ENCODE results near the gene CDC42EP2. TPM values are rescaled to one million over a fixed set of nuclear protein-coding genes. Genes with fewer than 3 reads are reported as not detected.
"Not testable (repeated sequence)": the region's sequence is repeated elsewhere in the genome, so short reads cannot be mapped to it uniquely, and the experiment has no call there.

Gene CDC42EP2
- total RNA-seq, 2 experiments from 2014 or later, result 1.4 TPM; not detected in 1

DNA sequence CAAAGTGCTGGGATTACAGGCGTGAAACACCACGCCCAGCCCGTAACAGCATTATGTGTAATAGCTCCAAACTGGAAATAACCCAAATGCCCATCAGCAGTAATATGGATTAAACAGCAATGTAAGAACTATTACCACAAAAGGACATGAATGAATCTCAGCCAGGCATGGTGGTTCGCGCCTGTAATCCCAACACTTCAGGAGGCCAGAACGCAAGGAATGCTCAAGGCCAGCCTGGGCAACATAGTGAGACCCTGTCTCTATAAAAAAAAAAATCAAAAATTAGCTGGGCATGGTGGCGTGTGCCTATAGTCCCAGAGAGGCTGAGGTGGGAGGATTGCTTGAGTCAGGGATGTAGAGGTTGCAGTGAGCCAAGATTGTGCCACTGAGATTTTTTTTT is 15.9 kb downstream of the CDC42EP2 start:
- Mint-ChIP-seq H3K27me3 (peaks cover 6% of the 10 kb centered on the region), H3K4me1 (peaks cover 20% of the 10 kb centered on the region), H3K9me3 (ENCODE audit: low read depth) (no peaks in the 10 kb centered on the region), H3K27ac (no peak overlapping the region), H3K36me3 (peaks cover 9% of the 10 kb centered on the region), H3K4me3 (no peak overlapping the region)
- DNase-seq (no peak), ATAC-seq (no peak)
- CTCF ChIA-PET, result interaction anchor here (0.7 to 12.9 kb wide), 48 partner anchors 8 to 453 kb away, joined by 3 to 200 read pairs (median 5); partner anchors contain the start of genes CAPN1, CDC42EP2, FAU and MRPL49

DNA sequence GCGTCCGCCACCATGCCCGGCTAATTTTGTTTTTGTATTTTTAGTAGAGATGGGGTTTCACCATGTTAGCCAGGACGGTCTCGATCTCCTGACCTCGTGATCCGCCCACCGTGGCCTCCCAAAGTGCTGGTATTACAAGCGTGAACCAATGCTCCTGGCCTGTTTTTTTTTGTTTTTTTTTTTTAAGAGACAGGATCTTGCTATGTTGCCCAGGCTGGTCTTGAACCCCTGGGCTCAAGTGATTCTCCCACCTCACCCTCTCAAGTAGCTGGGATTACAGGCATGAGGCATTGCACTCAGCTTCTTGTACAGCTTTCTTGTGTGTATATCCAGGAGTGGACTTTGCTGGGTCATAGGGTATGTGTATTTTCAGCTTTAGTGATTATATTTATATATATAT is 17.9 kb downstream of the CDC42EP2 start:
- not testable (repeated sequence) for DNase-seq; H3K4me3 Mint-ChIP-seq; H3K9me3 Mint-ChIP-seq (ENCODE audit: low read depth); H3K27me3 Mint-ChIP-seq; ATAC-seq; H3K27ac Mint-ChIP-seq
- peaks cover 23% of the 10 kb centered on the region for H3K4me1 Mint-ChIP-seq
- CTCF ChIA-PET, result interaction anchor here (1.0 to 12.9 kb wide), 9 partner anchors 16 to 198 kb away, joined by 3 to 200 read pairs (median 5); partner anchors contain the start of gene CDC42EP2
- H3K36me3 Mint-ChIP-seq, result peaks cover 11% of the 10 kb centered on the region

DNA sequence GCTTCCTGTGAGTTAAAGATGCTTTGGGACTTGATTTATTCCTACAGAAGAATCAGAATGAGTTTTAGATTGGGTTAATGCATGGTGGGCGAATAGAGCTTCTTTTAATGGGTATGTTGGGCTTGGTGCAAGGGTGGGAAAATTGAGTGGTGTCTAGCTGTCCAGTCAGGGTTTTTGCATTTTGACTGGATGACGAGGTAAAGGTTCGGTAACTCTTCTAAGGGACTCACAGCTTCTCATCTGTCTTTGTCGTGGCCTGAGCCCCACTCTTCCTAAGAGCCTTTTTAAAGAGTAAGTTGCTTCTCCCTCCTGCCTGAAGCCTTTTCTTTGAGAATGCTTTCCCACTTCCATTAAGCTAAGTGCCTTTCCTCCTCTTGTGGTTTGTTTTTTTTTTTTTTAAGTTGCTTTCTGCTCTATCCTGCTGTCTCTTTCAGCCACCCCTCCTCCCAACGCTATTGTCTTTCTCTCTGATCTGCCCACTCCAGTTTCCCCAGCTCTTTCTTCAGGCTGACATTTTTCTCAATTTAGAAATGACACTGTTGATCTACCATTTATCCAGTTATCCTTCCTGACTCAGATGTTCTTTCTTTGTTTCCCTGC is 20.1 kb downstream of the CDC42EP2 start:
- Mint-ChIP-seq H3K4me3 (peak overlapping the region; percentile 84), H3K4me1 (peaks cover 34% of the 10 kb centered on the region)
- CTCF ChIA-PET, result interaction anchor here (0.6 to 12.9 kb wide), 10 partner anchors 10 to 81 kb away, joined by 3 to 200 read pairs (median 3); partner anchors contain the start of gene CDC42EP2

DNA sequence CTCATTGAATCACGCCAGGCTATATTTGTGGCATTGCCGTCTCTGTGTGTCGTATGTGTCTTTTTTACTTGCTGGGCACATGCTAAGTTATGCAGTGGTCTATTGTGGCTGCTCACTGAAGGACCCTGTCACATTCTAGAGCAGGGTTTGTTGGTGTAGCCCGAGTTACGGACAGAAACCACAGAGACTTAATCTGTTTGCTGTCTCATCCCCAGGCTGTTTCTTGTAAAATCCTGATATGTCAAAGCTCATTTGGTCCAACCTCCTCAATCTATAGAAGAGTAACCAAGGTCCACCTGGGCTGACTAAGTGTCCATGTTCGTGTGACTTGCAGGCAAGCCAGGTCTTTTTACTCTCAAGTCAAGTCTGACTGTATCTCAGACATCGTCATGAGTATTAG is 24.0 kb downstream of the CDC42EP2 start:
- ATAC-seq, result no peak

More for the DNA sequence above, 20.1 kb downstream of the CDC42EP2 start:
- Mint-ChIP-seq H3K9me3 (ENCODE audit: low read depth) (no peaks in the 10 kb centered on the region), H3K27ac (peak overlapping the region; percentile 73), H3K27me3 (peaks cover 1% of the 10 kb centered on the region), H3K36me3 (peaks cover 18% of the 10 kb centered on the region)
- ATAC-seq, result no peak
- no peak for DNase-seq

DNA sequence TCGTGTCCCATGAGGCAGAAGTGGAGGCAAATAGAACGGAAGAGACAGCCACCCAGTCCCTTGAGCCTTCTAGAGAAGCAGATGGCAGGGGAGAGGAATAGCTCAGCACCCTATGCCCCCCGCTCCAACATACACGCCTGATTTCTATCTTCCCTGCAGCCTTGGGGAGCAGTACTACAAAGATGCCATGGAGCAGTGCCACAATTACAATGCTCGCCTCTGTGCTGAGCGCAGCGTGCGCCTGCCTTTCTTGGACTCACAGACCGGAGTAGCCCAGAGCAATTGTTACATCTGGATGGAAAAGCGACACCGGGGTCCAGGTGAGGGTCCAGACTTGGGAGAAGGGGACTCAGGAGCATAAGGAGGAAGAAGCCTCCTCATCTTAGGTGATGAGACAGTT is 25.6 kb downstream of the CDC42EP2 start:
- peaks cover 25% of the 10 kb centered on the region for H3K4me1 Mint-ChIP-seq
- peaks cover 41% of the 10 kb centered on the region for H3K36me3 Mint-ChIP-seq
- CTCF ChIA-PET, result interaction anchor here (2.7 kb wide), 1 partner anchor 11 kb away, joined by 21 read pairs; no protein-coding TSS in a partner anchor
- H3K9me3 Mint-ChIP-seq (ENCODE audit: low read depth), result no peaks in the 10 kb centered on the region
- DNase-seq, result no peak
- H3K27me3 Mint-ChIP-seq, result no peaks in the 10 kb centered on the region
- ATAC-seq, result no peak
- no peak overlapping the region for H3K4me3 Mint-ChIP-seq
- no peak overlapping the region for H3K27ac Mint-ChIP-seq

More for the DNA sequence above, 24.0 kb downstream of the CDC42EP2 start:
- CTCF ChIA-PET, result interaction anchor here (1.6 to 2.7 kb wide), 3 partner anchors 9 to 113 kb away, joined by 4 to 21 read pairs (median 7); partner anchors contain the start of gene CDC42EP2
- DNase-seq, result no peak
- H3K4me3 Mint-ChIP-seq, result no peak overlapping the region
- no peaks in the 10 kb centered on the region for H3K9me3 Mint-ChIP-seq (ENCODE audit: low read depth)
- H3K27me3 Mint-ChIP-seq, result no peaks in the 10 kb centered on the region
- no peak overlapping the region for H3K27ac Mint-ChIP-seq
- peaks cover 35% of the 10 kb centered on the region for H3K4me1 Mint-ChIP-seq
- peaks cover 38% of the 10 kb centered on the region for H3K36me3 Mint-ChIP-seq

DNA sequence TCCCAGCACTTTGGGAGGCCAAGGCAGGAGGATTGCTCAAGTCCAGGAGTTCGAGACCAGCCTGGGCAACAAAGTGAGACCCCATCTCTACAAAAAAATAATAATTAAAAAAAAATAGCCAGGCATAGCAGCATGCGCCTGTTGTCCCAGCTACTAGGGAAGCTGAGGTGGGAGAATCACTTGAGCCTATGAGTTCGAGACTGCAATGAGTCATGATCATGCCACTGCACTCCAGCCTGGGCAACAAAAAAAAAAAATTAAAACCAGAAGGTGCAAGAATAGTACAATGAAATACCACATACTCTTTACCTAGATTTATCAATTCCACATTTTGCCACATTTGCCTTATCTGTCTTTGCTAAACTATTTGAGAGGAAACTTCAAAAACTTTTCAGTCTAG is 27.2 kb downstream of the CDC42EP2 start:
- H3K9me3 Mint-ChIP-seq (ENCODE audit: low read depth), result no peaks in the 10 kb centered on the region
- ATAC-seq (no peak), DNase-seq (no peak)
- no peaks in the 10 kb centered on the region for H3K27me3 Mint-ChIP-seq
- peaks cover 19% of the 10 kb centered on the region for H3K4me1 Mint-ChIP-seq
- CTCF ChIA-PET, result interaction anchor here (0.7 to 0.9 kb wide), 2 partner anchors 12 to 137 kb away, joined by 3 read pairs; no protein-coding TSS in a partner anchor
- H3K36me3 Mint-ChIP-seq, result peaks cover 48% of the 10 kb centered on the region
- no peak overlapping the region for H3K27ac Mint-ChIP-seq
- no peak overlapping the region for H3K4me3 Mint-ChIP-seq

DNA sequence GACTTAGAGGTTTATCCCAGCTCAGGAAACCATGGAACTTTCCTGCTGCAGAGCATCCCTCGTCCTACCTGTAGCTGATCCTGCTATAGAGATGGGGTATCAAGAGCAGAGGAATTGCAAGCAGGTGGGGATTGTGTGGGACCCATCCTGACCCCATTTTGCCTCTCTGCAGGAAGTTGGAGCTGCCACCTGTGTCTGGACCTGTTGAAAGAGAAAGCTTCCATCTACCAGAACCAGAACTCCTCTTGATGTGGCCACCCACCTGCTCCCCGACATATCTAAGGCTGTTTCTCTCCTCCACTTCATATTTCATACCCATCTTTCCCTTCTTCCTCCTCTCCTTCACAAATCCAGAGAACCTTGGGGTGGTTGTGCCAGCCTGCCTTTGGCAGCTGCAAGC is 36.8 kb downstream of the CDC42EP2 start:
- CTCF ChIA-PET, result interaction anchor here (1.0 to 2.2 kb wide), 4 partner anchors 17 to 157 kb away, joined by 3 to 10 read pairs (median 6); no protein-coding TSS in a partner anchor
- Mint-ChIP-seq H3K4me1 (peaks cover 28% of the 10 kb centered on the region), H3K27me3 (peaks cover 2% of the 10 kb centered on the region), H3K27ac (peak overlapping the region; percentile 57), H3K4me3 (no peak overlapping the region), H3K36me3 (peaks cover 30% of the 10 kb centered on the region), H3K9me3 (ENCODE audit: low read depth) (no peaks in the 10 kb centered on the region)
- DNase-seq, result no peak
- ATAC-seq, result no peak

DNA sequence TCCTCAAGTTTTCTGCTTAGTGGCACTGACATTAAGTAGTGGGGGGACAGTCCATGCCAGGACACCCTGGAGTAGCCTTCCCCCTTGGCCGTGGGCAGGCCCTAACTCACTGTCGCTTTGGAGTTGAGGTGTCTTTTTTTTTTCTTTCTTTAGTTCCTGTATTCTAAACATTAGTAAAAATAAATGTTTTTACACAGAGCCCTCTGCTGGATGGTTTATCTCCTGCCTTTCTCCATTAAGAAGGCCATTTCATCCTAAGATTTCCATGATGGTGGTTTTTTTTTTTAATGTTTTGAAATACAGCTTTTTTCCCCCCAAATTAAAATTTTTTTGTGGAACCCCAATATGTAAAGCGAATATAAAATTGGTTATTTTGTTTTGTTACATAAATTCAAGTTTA is 38.1 kb downstream of the CDC42EP2 start:
- CTCF ChIA-PET, result interaction anchor here (0.9 to 2.2 kb wide), 9 partner anchors 9 to 213 kb away, joined by 3 to 10 read pairs (median 3); no protein-coding TSS in a partner anchor
- Mint-ChIP-seq H3K9me3 (ENCODE audit: low read depth) (no peaks in the 10 kb centered on the region), H3K27me3 (peaks cover 12% of the 10 kb centered on the region), H3K27ac (no peak overlapping the region), H3K36me3 (peaks cover 26% of the 10 kb centered on the region), H3K4me1 (peaks cover 28% of the 10 kb centered on the region), H3K4me3 (no peak overlapping the region)
- DNase-seq, result no peak
- ATAC-seq, result no peak

DNA sequence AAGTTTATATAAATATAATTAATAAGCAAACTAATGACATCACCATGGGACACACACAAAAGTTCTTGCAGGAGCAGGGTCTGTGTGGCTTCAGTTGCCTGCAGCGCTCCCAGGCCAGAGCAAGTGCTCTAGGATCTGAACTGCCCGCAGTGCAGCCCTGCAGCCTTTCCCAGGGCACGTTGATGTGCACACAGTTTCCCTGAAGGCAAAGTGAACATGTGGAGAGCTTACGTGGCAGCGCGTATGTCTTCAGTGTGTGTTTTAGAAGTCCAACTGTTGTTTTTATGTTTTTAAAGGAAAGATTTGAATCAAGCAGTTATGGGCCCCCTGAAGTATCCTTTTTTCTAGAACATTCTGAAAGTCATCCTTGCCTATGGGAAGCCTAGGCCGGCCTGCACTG is 38.7 kb downstream of the CDC42EP2 start:
- Mint-ChIP-seq H3K27ac (no peak overlapping the region), H3K9me3 (ENCODE audit: low read depth) (no peaks in the 10 kb centered on the region), H3K4me3 (peak overlapping the region; percentile 63), H3K27me3 (peaks cover 15% of the 10 kb centered on the region), H3K4me1 (peaks cover 32% of the 10 kb centered on the region), H3K36me3 (peaks cover 20% of the 10 kb centered on the region)
- no peak for DNase-seq
- no peak for ATAC-seq
- CTCF ChIA-PET, result interaction anchor here (0.8 to 2.2 kb wide), 9 partner anchors 9 to 212 kb away, joined by 3 to 10 read pairs (median 3); no protein-coding TSS in a partner anchor

DNA sequence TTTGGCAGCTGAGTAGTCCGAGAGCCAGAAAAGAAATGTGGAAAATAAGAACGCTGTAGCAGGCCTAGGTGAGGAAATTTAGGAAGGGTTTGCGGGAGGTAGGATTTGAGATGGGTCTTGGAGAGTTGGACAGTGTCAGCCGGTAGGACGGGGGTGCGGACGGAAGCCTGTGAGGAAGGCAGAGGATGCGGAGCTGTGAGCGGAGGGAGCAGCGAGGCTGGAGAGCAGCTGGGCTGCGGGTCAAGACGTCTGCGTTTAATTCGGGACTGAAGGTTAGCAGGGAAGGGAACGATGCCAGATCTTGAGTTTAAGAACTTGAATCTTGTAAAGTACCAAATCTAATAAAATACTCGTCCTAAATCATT is 39.2 kb downstream of the CDC42EP2 start:
- peaks cover 15% of the 10 kb centered on the region for H3K27me3 Mint-ChIP-seq
- CTCF ChIA-PET, result interaction anchor here (0.8 to 1.8 kb wide), 2 partner anchors 22 to 80 kb away, joined by 3 to 6 read pairs; no protein-coding TSS in a partner anchor
- H3K9me3 Mint-ChIP-seq (ENCODE audit: low read depth), result no peaks in the 10 kb centered on the region
- H3K4me3 Mint-ChIP-seq, result peak overlapping the region; percentile 63
- peaks cover 30% of the 10 kb centered on the region for H3K4me1 Mint-ChIP-seq
- DNase-seq (no peak), ATAC-seq (no peak)
- H3K36me3 Mint-ChIP-seq, result peaks cover 15% of the 10 kb centered on the region
- H3K27ac Mint-ChIP-seq, result no peak overlapping the region

DNA sequence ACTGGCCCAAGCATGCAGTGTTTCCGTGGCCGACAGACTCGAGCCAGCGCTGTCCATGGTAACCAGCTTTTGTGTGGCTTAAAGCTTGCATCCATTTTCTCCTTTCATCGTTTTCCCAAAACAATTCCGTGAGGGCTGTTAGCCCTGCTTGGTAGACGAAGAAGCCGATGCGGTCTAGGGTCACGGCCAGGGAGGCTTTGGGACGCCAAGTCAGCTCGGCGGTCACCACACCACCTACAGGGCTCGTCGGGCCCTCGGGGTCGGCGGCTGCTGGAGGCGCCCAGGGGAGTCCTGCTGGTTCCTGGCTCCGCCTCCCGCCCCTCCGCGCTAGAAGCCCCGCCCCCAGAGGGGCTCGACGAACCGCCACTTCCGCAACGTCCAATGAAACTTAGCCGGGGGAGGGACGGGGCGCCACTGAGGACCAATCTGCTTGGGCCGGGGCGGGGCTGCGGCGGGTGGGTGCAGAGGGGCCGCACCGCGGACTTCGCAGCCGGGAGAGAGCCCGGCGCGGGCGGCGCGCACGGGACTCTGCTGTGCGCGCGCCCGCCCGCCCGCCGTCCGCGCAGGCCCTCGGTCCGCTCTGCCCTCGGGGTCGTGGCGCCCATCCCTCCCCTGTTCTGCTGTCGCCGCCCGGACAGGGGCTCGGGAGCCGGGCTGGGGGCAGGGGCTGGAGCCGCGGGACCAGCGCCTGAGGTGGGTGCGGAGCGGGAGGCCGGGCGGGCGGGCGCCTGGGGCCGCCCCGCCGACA is 39.8 kb downstream of the CDC42EP2 start, which contains the start of gene TIGD3:
TIGD3 (plus strand) TSS at position 487 of the 748 bp plus-strand sequence. CDS start 1,058 bp downstream, outside the sequence.
- DNase-seq (peak; percentile 98), ATAC-seq (peak; percentile 98)
- H3K27ac Mint-ChIP-seq, result peak within 1 kb of the TSS; percentile 82
- H3K4me3 Mint-ChIP-seq, result peak within 1 kb of the TSS; percentile 85
- no peaks in the 10 kb centered on the region for H3K9me3 Mint-ChIP-seq (ENCODE audit: low read depth)
- CTCF ChIA-PET, result interaction anchor here (0.7 to 1.8 kb wide), 3 partner anchors 23 to 80 kb away, joined by 3 to 6 read pairs (median 4); no protein-coding TSS in a partner anchor
- H3K4me1 Mint-ChIP-seq, result peaks cover 25% of the 10 kb centered on the region
- H3K27me3 Mint-ChIP-seq, result peaks cover 15% of the 10 kb centered on the region
- peaks cover 11% of the 10 kb centered on the region for H3K36me3 Mint-ChIP-seq

DNA sequence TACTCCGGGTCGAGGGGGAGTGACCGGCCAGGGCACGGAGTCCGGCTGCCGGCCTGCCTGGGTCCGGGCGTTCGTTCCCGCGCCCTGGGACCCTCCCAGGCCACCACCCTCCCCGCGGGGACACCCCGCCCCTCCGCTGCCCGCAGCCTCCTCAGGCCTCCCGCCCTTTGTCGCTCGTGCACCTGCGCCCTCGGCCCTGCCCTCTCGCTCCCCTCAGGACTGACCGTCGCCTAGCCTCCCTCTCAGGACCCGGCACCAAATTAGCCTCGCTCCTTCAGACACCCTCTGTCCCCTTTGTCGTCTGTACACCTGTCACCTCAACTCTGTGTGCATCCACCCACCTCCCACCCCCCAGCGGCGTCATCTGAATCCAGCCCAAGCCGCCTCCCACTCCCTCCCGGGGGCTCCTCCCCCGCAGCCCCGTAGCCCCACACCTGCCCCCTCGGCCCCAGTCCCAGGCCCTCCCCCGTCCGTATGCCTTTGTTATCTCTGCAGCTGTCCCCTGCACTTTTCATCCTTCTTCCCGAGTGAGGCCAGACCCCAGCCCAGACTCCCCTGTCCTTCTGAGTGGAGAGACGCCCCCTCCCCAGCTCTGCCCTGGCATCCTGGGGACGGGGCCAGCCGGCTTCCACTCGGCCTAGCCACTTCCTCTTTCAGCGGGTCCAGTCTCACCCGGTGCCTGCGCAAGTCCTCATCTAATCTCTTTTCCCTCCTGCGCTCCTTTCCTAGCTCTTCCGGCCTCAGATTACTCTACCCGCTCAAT is 40.5 kb downstream of the CDC42EP2 start:
- H3K4me1 Mint-ChIP-seq, result peaks cover 21% of the 10 kb centered on the region

More for the DNA sequence above, 40.5 kb downstream of the CDC42EP2 start:
- Mint-ChIP-seq H3K27me3 (peaks cover 15% of the 10 kb centered on the region), H3K36me3 (peaks cover 8% of the 10 kb centered on the region), H3K4me3 (peak overlapping the region; percentile 85), H3K27ac (peak overlapping the region; percentile 82), H3K9me3 (ENCODE audit: low read depth) (no peaks in the 10 kb centered on the region)
- DNase-seq (peak; percentile 73), ATAC-seq (peak; percentile 30)
- CTCF ChIA-PET, result interaction anchor here (0.8 to 3.1 kb wide), 7 partner anchors 22 to 117 kb away, joined by 3 to 16 read pairs (median 4); no protein-coding TSS in a partner anchor

Measured in activated CD8-positive, alpha-beta memory T cell treated with anti-CD3 and anti-CD28 coated beads, Interleukin-2, amount 10 ng/mL, durations not matched to agents 7 days and 5 days (primary cell).